ENCODE measurements around the gene AKAP8L. TPM values are rescaled to one million over a fixed set of nuclear protein-coding genes. Genes with fewer than 3 reads are reported as not detected.
A peak's percentile ranks its signal among the peaks of the same experiment; 100 is the strongest.

The AKAP8L gene
- polyA plus RNA-seq, 1 of the 3 experiments (the other 2 are of a cell fraction): 44.7 TPM

GRCh38 chr19:15331419-15332310 lies 87.1 kb downstream of the AKAP8L start (continued):
- TF ChIP-seq TCF12 (IDR thresholded peaks at IDR 0.05) (no peak), FOXM1 (IDR thresholded peaks at IDR 0.05; ENCODE audit: low read depth) (no peak)

- Histone ChIP-seq H3K9me3 (no peaks in the 10 kb centered on the region), H3K4me1 (ENCODE audit: control insufficient read depth in 1 of 2, insufficient read depth in 2 of 2, low read depth in 1 of 2, low read length in 1 of 2) (peaks cover 13 to 21% of the 10 kb centered on the region in 2 experiments), H3K4me3 (ENCODE audit: low read depth in 2 of 2, low read length in 1 of 2) (peak overlapping the region; percentile 78 to 98), H2AFZ (ENCODE audit: low read depth) (no peak overlapping the region), H4K20me1 (ENCODE audit: insufficient read depth) (peaks cover 56% of the 10 kb centered on the region), H3K27ac (ENCODE audit: low read depth in 2 of 2, low read length in 1 of 2) (peak overlapping the region; percentile 58 to 92), H3K79me2 (ENCODE audit: insufficient read depth) (peaks cover 92% of the 10 kb centered on the region), H3K27me3 (ENCODE audit: insufficient read depth) (no peaks in the 10 kb centered on the region), H3K9ac (peak overlapping the region; percentile 96), H3K9me2 (no peaks in the 10 kb centered on the region), H3K36me3 (replicated peaks in 1 of 2; ENCODE audit: control insufficient read depth in 1 of 2, insufficient read depth in 2 of 2, low read length in 1 of 2) (no peaks in the 10 kb centered on the region), H3F3A (replicated peaks; ENCODE audit: insufficient read depth) (peaks cover 21% of the 10 kb centered on the region), H3K4me2 (peak overlapping the region; percentile 98)
- ChIA-PET POLR2A (interaction anchor here (0.6 kb wide), 1 partner anchor 30 kb away, joined by 3 read pairs; no protein-coding TSS in a partner anchor), CTCF (interaction anchor here (0.8 kb wide), 1 partner anchor 153 kb away, joined by 3 read pairs; no protein-coding TSS in a partner anchor)
- peak; percentile 67; the same call in 1 of the 2 replicates for TF ChIP-seq MAX (IDR thresholded peaks at IDR 0.05; ENCODE audit: low read depth)
- peak; percentile 35; the same call in 1 of the 2 replicates for TF ChIP-seq FOSL2 (IDR thresholded peaks at IDR 0.05; ENCODE audit: borderline replicate concordance, low read depth)
- 0 out of 2 replicates have a peak, but pooled peaks have one; percentile 23 for TF ChIP-seq SIN3A (IDR thresholded peaks at IDR 0.05; ENCODE audit: borderline replicate concordance, low read depth, low read length)
- TF ChIP-seq JUND (IDR thresholded peaks at IDR 0.05): no peak
- peak; percentile 59 for TF ChIP-seq MXI1 (IDR thresholded peaks at IDR 0.05; ENCODE audit: low read depth, low read length)
- no peak for TF ChIP-seq FOXJ3 (CRISPR knock-in tag; IDR thresholded peaks at IDR 0.05)
- TF ChIP-seq TAF1 (IDR thresholded peaks at IDR 0.05; ENCODE audit: borderline replicate concordance, low read depth, low read length): no peak
- peak; percentile 42 for DNase-seq
- 10% methylated on average over 17 of the region's 17 CpGs for WGBS (ENCODE audit: low lambda C conversion rate)
These were observed 87.9 kb downstream of the AKAP8L start for GRCh38 chr19:15330801-15331418.

Small RNA genes within 50 kb of the gene (small RNA-seq; reads per million reads assigned to genes)
- 0 reads per million in 7 experiments for gene AC005776.1
- gene MIR1470: 0 reads per million in 7 experiments

Other genes with a start within 250 kb of the AKAP8L start
- gene NOTCH3, start 218.0 kb downstream of the AKAP8L start, polyA plus RNA-seq (2012; rRNA removed): 4.5 and 7.0 TPM in 2 replicates
- gene EPHX3, start 186.5 kb downstream of the AKAP8L start, polyA plus RNA-seq (2012; rRNA removed): 0.15 and 0.28 TPM in 2 replicates
- 5.6 and 10.0 TPM in 2 replicates for gene BRD4, start 86.4 kb downstream of the AKAP8L start, polyA plus RNA-seq (2012; rRNA removed)
- 17.2 and 21.0 TPM in 2 replicates for gene AKAP8, start 39.2 kb downstream of the AKAP8L start, polyA plus RNA-seq (2012; rRNA removed)
- 9.9 and 15.5 TPM in 2 replicates for gene WIZ, start 31.0 kb upstream of the AKAP8L start, polyA plus RNA-seq (2012; rRNA removed)
- gene RASAL3, start 45.6 kb upstream of the AKAP8L start, polyA plus RNA-seq (2012; rRNA removed): 0.02 TPM in 2 replicates
- not detected in 2 replicates for gene PGLYRP2, start 60.5 kb upstream of the AKAP8L start, polyA plus RNA-seq (2012; rRNA removed)
- not detected in 2 replicates for gene CYP4F22, start 89.5 kb upstream of the AKAP8L start, polyA plus RNA-seq (2012; rRNA removed)
- gene CYP4F8, start 196.2 kb upstream of the AKAP8L start, polyA plus RNA-seq (2012; rRNA removed): not detected in 2 replicates
- 0.03 and 0.08 TPM in 2 replicates for gene CYP4F3, start 221.9 kb upstream of the AKAP8L start, polyA plus RNA-seq (2012; rRNA removed)

All from SK-N-SH (cell line).